Thyroid gland (tissue), 4 donors: ENCODE data around the gene SPARC. TPM values are rescaled to one million over a fixed set of nuclear protein-coding genes. Genes with fewer than 3 reads are reported as not detected.

ENCODE experiments used
- DNase-seq, 2 donors: peaks; one replicate each; pipeline ENCODE4 v3.0.0-alpha.2; 2019
- H3K27ac ChIP-seq, 3 donors: fragments of 200-600 bp; sonication (generic); 1 replicate in 2 of 3; 2 replicates in 1 of 3; pipeline ENCODE4 v1.5.1; 2016 to 2019; ENCODE audit warnings: mild to moderate bottlenecking in 1 of 3, moderate library complexity in 1 of 3
- H3K27me3 ChIP-seq: fragments of 200-600 bp; sonication (generic); one replicate; pipeline ENCODE4 v1.5.1; 2019
- H3K36me3 ChIP-seq, 2 donors: fragments of 200-600 bp; sonication (generic); one replicate each; pipeline ENCODE4 v1.5.1; 2016 to 2019
- H3K4me1 ChIP-seq, 2 donors: fragments of 200-600 bp; sonication (generic); one replicate each; pipeline ENCODE4 v1.5.1; 2017 to 2019
- H3K4me3 ChIP-seq, 3 donors: fragments of 200-600 bp; sonication (generic); replicated peaks in 1 of 3; 1 replicate in 2 of 3; 2 replicates in 1 of 3; pipeline ENCODE4 v1.5.1; 2016; ENCODE audit warnings: mild to moderate bottlenecking in 1 of 3
- H3K9me3 ChIP-seq: fragments of 200-600 bp; sonication (generic); one replicate; pipeline ENCODE4 v1.5.1; 2017
- POLR2A ChIP-seq, 2 donors: fragments of 450-650 bp; IDR thresholded peaks; one replicate each; pipeline ENCODE4 v1.6.1; 2017; ENCODE audit warnings: antibody characterized with exemption in 2 of 2, mild to moderate bottlenecking in 2 of 2, moderate library complexity in 1 of 2
- WGBS, 2 donors: methylation state at CpG; one replicate each; pipeline ENCODE4 v1.1.5; 2017; 5-methylcytosine and 5-hydroxymethylcytosine counted together
- intact Hi-C: fragments of 100-400 bp; cut with DNase I; formaldehyde crosslinking; loops from one replicate; pipeline ENCODE4 v1.15.1; 2023
- total RNA-seq, 4 donors: library from RNA; depleted of rRNA; stranded (reverse); fragments of >200 nt; gene quantifications; one replicate each; pipeline ENCODE4 v1.2.3, GENCODE V29; 2016
- TF ChIP-seq, protein P1 (sequence below), 6 experiments: fragments of 200-600 bp in 3 of 6; fragments of 450-650 bp in 3 of 6; sonication (generic) in 3 of 6; IDR thresholded peaks; one replicate each; pipeline ENCODE4 v1.5.1; 2016 to 2019; ENCODE audit warnings: antibody characterized with exemption in 6 of 6, mild to moderate bottlenecking in 2 of 6, inconsistent platforms in 1 of 6, moderate library complexity in 1 of 6

SPARC gene
- total RNA-seq, 4 donors from 2014 or later: 302 to 327 (median 309) TPM

DNA sequence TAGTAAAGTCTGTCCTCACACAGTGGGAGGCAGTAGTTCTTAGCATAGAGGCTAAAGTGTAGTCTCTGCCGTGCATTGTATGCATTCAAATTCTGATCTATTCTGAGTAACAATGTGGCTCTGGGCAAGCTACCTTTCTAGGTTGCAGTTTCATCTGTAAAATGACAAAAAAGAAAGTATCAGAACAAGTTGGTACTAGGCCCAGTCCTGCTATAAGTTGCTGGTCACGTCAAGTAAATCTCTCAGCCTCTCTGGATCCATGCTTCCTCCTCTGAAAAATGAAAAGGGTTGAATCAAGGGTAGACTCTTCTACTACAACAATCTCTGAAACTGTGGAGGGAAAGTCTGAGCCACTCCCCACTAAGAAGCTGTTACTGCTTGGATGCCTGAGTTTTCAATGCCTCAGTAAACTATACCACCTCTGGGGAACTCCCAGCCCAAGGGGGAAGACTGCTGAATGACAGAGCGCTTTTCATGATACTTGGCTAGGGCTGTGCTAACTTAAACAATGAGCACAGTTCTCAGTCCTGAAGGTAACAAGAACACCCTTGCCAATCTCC is 34.5 kb upstream of the SPARC start:
- Histone ChIP-seq H3K27me3 (no peaks in the 10 kb centered on the region), H3K27ac (no peak overlapping the region), H3K36me3 (no peaks in the 10 kb centered on the region), H3K4me3 (no peak overlapping the region), H3K9me3 (no peaks in the 10 kb centered on the region), H3K4me1 (peaks cover 0 to 9% of the 10 kb centered on the region in 2 donors)
- TF ChIP-seq POLR2A (IDR thresholded peaks at IDR 0.05): no peak
- TF ChIP-seq, protein P1, sequence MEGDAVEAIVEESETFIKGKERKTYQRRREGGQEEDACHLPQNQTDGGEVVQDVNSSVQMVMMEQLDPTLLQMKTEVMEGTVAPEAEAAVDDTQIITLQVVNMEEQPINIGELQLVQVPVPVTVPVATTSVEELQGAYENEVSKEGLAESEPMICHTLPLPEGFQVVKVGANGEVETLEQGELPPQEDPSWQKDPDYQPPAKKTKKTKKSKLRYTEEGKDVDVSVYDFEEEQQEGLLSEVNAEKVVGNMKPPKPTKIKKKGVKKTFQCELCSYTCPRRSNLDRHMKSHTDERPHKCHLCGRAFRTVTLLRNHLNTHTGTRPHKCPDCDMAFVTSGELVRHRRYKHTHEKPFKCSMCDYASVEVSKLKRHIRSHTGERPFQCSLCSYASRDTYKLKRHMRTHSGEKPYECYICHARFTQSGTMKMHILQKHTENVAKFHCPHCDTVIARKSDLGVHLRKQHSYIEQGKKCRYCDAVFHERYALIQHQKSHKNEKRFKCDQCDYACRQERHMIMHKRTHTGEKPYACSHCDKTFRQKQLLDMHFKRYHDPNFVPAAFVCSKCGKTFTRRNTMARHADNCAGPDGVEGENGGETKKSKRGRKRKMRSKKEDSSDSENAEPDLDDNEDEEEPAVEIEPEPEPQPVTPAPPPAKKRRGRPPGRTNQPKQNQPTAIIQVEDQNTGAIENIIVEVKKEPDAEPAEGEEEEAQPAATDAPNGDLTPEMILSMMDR (IDR thresholded peaks at IDR 0.05): no peak
- 71% methylated on average over 3 of the region's 3 CpGs for WGBS, 2 donors
- intact Hi-C loops: no loop called here
- no peak for DNase-seq

- no peaks in the 10 kb centered on the region for H3K9me3 ChIP-seq
- no peaks in the 10 kb centered on the region for H3K36me3 ChIP-seq
- no peak for DNase-seq
- H3K27me3 ChIP-seq: no peaks in the 10 kb centered on the region
- peaks cover 0 to 9% of the 10 kb centered on the region in 2 donors for H3K4me1 ChIP-seq
- no peak overlapping the region for H3K27ac ChIP-seq
- no peak for TF ChIP-seq POLR2A (IDR thresholded peaks at IDR 0.05)
- TF ChIP-seq, protein P1 (IDR thresholded peaks at IDR 0.05): no peak
- intact Hi-C loops: no loop called here
- 96 to 98% methylated on average over 2 of the region's 2 CpGs for WGBS, 2 donors
- H3K4me3 ChIP-seq: no peak overlapping the region
Observed at GRCh38 chr5:151720215-151720614, 33.5 kb upstream of the SPARC start.

DNA sequence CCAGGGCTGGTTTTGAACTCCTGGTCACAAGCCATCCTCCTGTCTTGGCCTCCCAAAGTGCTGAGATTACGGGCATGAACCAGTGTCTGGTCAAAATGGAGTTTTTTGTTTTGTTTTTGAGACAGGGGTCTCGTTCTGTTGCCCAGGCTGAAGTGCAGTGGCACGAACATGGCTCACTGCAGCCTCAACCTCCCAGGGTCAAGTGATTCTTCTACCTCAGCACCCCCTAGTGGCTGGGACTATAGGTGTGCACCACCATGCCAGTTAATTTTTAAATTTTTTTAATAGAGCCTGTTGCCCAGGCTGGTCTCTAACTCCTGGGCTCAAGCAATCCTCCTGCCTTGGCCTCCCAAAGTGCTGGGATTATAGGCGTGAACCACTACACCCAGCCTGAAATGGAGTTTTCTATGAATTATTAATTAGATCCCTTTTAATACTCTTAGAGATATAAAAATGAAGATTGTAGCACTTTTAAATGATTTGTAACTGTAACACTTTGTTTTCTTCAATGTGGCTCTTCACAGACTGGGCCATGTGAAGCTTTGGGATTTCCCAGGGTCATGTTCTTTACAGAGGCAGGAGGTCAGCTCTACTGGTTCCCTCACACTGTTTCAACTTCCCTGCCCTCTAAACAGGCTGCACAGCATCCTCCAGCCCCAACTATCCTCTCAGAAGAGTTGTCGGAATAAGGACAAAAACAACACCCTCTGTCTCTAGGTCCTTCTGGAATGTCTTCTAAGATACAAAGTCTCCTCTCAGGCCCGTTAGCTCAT is 32.7 kb upstream of the SPARC start:
- 88 to 93% methylated on average over 6 of the region's 6 CpGs for WGBS, 2 donors
- no peaks in the 10 kb centered on the region for H3K9me3 ChIP-seq
- no peak overlapping the region for H3K27ac ChIP-seq
- H3K4me3 ChIP-seq: no peak overlapping the region
- no peaks in the 10 kb centered on the region for H3K27me3 ChIP-seq
- peak in 1 of 2 donors; percentile 23 for DNase-seq
- H3K36me3 ChIP-seq: no peaks in the 10 kb centered on the region
- TF ChIP-seq, protein P1 (IDR thresholded peaks at IDR 0.05): peak; percentile 20 to 43 (median 40)
- no peak for TF ChIP-seq POLR2A (IDR thresholded peaks at IDR 0.05)
- H3K4me1 ChIP-seq: peaks cover 0 to 9% of the 10 kb centered on the region in 2 donors
- intact Hi-C loops: no loop called here

DNA sequence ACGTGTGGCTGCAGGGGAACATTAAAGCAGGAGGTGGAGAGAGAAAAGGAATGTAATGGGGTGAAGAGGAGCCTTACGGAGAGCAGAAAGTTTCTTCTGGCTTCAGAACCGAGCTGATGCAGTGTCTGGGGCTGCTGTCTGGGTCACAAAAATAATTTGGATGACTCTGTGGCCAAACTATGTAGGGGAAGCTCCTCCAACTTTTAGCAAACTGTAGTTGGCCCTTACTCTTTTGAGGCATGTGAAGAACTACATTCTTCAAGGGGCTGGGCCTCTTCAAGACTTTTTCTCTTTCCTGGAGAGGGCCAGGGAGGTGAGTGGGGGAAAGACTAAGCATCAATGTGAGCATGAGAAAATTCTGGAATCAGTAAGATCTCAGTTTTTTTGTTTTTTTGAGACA is 31.9 kb upstream of the SPARC start:
- 53 to 60% methylated on average over 3 of the region's 3 CpGs for WGBS, 2 donors
- intact Hi-C loops: no loop called here
- Histone ChIP-seq H3K27ac (no peak overlapping the region), H3K4me3 (no peak overlapping the region), H3K4me1 (peaks cover 0 to 9% of the 10 kb centered on the region in 2 donors), H3K36me3 (no peaks in the 10 kb centered on the region), H3K9me3 (no peaks in the 10 kb centered on the region), H3K27me3 (no peaks in the 10 kb centered on the region)
- no peak for TF ChIP-seq POLR2A (IDR thresholded peaks at IDR 0.05)
- TF ChIP-seq, protein P1 (IDR thresholded peaks at IDR 0.05): no peak
- DNase-seq: no peak

DNA sequence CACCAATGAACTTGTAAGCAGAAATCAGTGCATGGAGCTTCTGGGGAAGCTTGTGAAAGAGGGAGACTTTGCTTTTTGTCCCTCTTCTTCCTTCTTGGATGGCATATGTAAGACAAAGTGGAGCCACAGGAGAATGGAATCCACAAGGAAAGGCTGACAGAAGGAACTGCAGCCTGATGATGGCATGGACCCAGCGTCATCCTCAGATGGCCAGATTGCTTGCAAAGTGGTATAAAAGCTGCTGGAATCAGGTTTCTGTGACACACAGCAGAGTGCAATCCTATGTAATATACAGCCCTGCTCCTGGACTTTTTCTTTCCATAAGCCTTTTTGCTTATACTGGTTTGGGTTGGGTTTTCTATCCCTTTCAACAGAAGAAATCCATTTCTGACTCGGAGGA is 31.4 kb upstream of the SPARC start:
- H3K27me3 ChIP-seq: no peaks in the 10 kb centered on the region
- DNase-seq: no peak
- H3K9me3 ChIP-seq: no peaks in the 10 kb centered on the region
- intact Hi-C loops: no loop called here
- WGBS, 2 donors: 68 to 78% methylated on average over 2 of the region's 2 CpGs
- H3K4me1 ChIP-seq: peaks cover 0 to 9% of the 10 kb centered on the region in 2 donors
- TF ChIP-seq POLR2A (IDR thresholded peaks at IDR 0.05): no peak
- TF ChIP-seq, protein P1 (IDR thresholded peaks at IDR 0.05): no peak
- H3K4me3 ChIP-seq: no peak overlapping the region
- H3K27ac ChIP-seq: no peak overlapping the region
- no peaks in the 10 kb centered on the region for H3K36me3 ChIP-seq
